ENCODE results near the gene CDH9.

CDH9 gene

GRCh38 chr5:26881901-26882300, 156.5 kb downstream of the CDH9 start:
- TF ChIP-seq ZBTB7A (IDR thresholded peaks at IDR 0.05; ENCODE audit: low read depth) (no peak), RAD21 (IDR thresholded peaks at IDR 0.05; ENCODE audit: low read depth) (no peak), TAF1 (IDR thresholded peaks at IDR 0.05; ENCODE audit: low read depth) (no peak), USF1 (IDR thresholded peaks at IDR 0.05) (no peak), CEBPB (IDR thresholded peaks at IDR 0.05) (no peak), FOXM1 (IDR thresholded peaks at IDR 0.05; ENCODE audit: borderline replicate concordance, low read depth) (no peak), TEAD4 (IDR thresholded peaks at IDR 0.05) (no peak), CREB1 (IDR thresholded peaks at IDR 0.05; ENCODE audit: low read depth) (no peak), REST (IDR thresholded peaks at IDR 0.05; ENCODE audit: low read depth) (no peak), TCF12 (IDR thresholded peaks at IDR 0.05; ENCODE audit: low read depth) (no peak), YY1 (IDR thresholded peaks at IDR 0.05; ENCODE audit: low read depth) (no peak)

GRCh38 chr5:26877154-26877553, 161.2 kb downstream of the CDH9 start:
- TF ChIP-seq TAF1 (IDR thresholded peaks at IDR 0.05; ENCODE audit: low read depth): no peak
- TF ChIP-seq CREB1 (IDR thresholded peaks at IDR 0.05; ENCODE audit: low read depth): no peak
- TF ChIP-seq YY1 (IDR thresholded peaks at IDR 0.05; ENCODE audit: low read depth): no peak
- TF ChIP-seq CEBPB (IDR thresholded peaks at IDR 0.05): no peak
- no peak for TF ChIP-seq USF1 (IDR thresholded peaks at IDR 0.05)
- no peak for TF ChIP-seq TEAD4 (IDR thresholded peaks at IDR 0.05)
- TF ChIP-seq MAX (IDR thresholded peaks at IDR 0.05): no peak
- TF ChIP-seq EP300 (IDR thresholded peaks at IDR 0.05; ENCODE audit: borderline replicate concordance): no peak
- TF ChIP-seq FOXM1 (IDR thresholded peaks at IDR 0.05; ENCODE audit: borderline replicate concordance, low read depth): no peak
- TF ChIP-seq NFIC (IDR thresholded peaks at IDR 0.05): no peak
- TF ChIP-seq RAD21 (IDR thresholded peaks at IDR 0.05; ENCODE audit: low read depth): no peak
- TF ChIP-seq ZBTB7A (IDR thresholded peaks at IDR 0.05; ENCODE audit: low read depth): no peak
- TF ChIP-seq REST (IDR thresholded peaks at IDR 0.05; ENCODE audit: low read depth): no peak
- TF ChIP-seq TCF12 (IDR thresholded peaks at IDR 0.05; ENCODE audit: low read depth): no peak
- TF ChIP-seq EGR1 (IDR thresholded peaks at IDR 0.05): no peak

- TF ChIP-seq YY1 (IDR thresholded peaks at IDR 0.05; ENCODE audit: low read depth) (no peak), FOXM1 (IDR thresholded peaks at IDR 0.05; ENCODE audit: borderline replicate concordance, low read depth) (no peak), RAD21 (IDR thresholded peaks at IDR 0.05; ENCODE audit: low read depth) (no peak), ZBTB7A (IDR thresholded peaks at IDR 0.05; ENCODE audit: low read depth) (no peak), CREB1 (IDR thresholded peaks at IDR 0.05; ENCODE audit: low read depth) (no peak), CEBPB (IDR thresholded peaks at IDR 0.05) (no peak), MAX (IDR thresholded peaks at IDR 0.05) (no peak), TAF1 (IDR thresholded peaks at IDR 0.05; ENCODE audit: low read depth) (no peak), NFIC (IDR thresholded peaks at IDR 0.05) (no peak), TEAD4 (IDR thresholded peaks at IDR 0.05) (no peak), USF1 (IDR thresholded peaks at IDR 0.05) (no peak), EGR1 (IDR thresholded peaks at IDR 0.05) (no peak), REST (IDR thresholded peaks at IDR 0.05; ENCODE audit: low read depth) (no peak), EP300 (IDR thresholded peaks at IDR 0.05; ENCODE audit: borderline replicate concordance) (no peak), TCF12 (IDR thresholded peaks at IDR 0.05; ENCODE audit: low read depth) (no peak)
Observed at GRCh38 chr5:26872337-26872736, 166.0 kb downstream of the CDH9 start.

- TF ChIP-seq CREB1 (IDR thresholded peaks at IDR 0.05; ENCODE audit: low read depth) (no peak), TCF12 (IDR thresholded peaks at IDR 0.05; ENCODE audit: low read depth) (no peak)
Observed at GRCh38 chr5:26869781-26870180, 168.6 kb downstream of the CDH9 start.
